NB4 (cell line): ENCODE data around the gene HES1.
A peak's percentile ranks its signal among the peaks of the same experiment; 100 is the strongest.

Experiments
- DNase-seq: peaks from one replicate; pipeline ENCODE4 v3.0.0; 2010; ENCODE audit warnings: low read depth
- H3K4me3 ChIP-seq: one replicate; pipeline ENCODE4 v1.5.1; 2011; ENCODE audit warnings: mild to moderate bottlenecking, low read depth, low read length, moderate library complexity
- CTCF ChIP-seq: IDR thresholded peaks from one replicate; pipeline ENCODE4 v1.5.1; 2012; ENCODE audit warnings: low read depth, low read length
- MAX ChIP-seq: IDR thresholded peaks from 2 replicates; pipeline ENCODE4 v1.6.1; 2011; ENCODE audit warnings: low read depth, low read length
- MYC ChIP-seq: IDR thresholded peaks from 2 replicates; pipeline ENCODE4 v1.6.1; 2011; ENCODE audit warnings: low read depth, low read length
- POLR2A ChIP-seq: IDR thresholded peaks from 2 replicates; pipeline ENCODE4 v1.6.1; 2011; ENCODE audit warnings: mild to moderate bottlenecking; ENCODE audit not compliant: insufficient read length; ENCODE audit errors: extremely low read depth

The HES1 gene

GRCh38 chr3:194114123-194114522 is 21.8 kb upstream of the HES1 start:
- no peak for DNase-seq
- no peak overlapping the region for H3K4me3 ChIP-seq
- TF ChIP-seq POLR2A (no peak), CTCF (no peak), MYC (no peak), MAX (no peak)

DNA sequence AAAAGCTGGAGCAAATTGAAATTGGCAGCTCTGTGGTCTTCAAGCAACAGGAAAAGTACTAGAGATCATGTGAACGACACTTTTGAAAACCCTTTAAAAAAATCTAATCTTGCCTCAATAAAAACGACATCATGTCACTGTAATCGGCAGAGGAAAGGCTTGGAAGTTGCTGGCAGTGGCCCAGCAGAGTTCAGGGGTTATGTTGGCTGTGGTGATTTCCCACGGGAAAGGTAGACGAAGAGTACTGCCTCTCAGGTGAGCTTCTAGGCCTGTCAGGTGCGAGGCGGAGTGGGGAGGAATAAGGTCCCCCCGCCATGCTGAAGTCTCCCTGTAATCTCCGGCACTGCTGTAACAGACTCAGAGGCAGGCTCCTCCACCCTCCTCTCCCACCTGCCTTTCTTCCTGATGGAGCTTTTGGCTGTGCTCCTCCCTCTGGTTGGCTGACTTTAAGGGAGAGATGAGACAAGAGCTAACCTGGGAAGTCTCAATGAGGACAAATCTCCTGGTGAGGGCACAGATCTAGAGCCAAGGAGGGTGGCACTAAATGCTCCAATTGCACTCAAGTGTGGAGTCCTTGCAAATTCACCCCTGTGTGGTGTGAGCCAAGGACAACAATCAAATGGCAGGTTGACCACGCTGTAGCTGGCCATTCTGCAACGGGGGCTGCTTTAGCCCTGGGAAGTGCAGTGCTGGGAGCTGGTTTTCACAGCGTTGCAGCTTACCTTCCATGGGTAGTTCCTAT is 18.7 kb upstream of the HES1 start:
- DNase-seq, result no peak
- TF ChIP-seq POLR2A, result no peak
- H3K4me3 ChIP-seq, result no peak overlapping the region

DNA sequence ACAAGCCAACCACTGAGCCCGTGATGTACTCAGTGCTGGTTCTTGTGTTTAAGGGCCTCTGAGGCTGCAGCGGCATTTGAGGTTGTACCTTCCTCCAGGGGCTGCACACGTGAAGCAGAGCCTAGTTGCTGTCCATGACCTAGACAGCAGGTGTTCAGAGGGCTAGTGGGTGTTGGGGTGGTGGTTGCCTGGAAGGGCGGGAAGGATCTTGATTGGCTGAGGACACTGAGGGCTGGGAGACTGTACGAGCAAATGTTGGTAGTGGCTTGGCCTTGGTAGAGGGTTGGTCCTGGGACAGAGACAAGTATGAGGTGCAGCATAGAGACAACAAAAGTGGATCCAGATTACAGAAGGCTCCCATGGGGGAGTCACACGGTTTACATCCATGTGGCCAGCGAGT is 17.0 kb upstream of the HES1 start:
- TF ChIP-seq MAX (no peak), MYC (no peak), POLR2A (no peak), CTCF (no peak)
- DNase-seq, result no peak
- H3K4me3 ChIP-seq, result no peak overlapping the region

- H3K4me3 ChIP-seq, result no peak overlapping the region
- no peak for DNase-seq
- TF ChIP-seq POLR2A, result no peak
- TF ChIP-seq MYC, result no peak
- TF ChIP-seq MAX, result no peak
- TF ChIP-seq CTCF, result no peak
Measured at GRCh38 chr3:194119831-194120590, 15.9 kb upstream of the HES1 start.

DNA sequence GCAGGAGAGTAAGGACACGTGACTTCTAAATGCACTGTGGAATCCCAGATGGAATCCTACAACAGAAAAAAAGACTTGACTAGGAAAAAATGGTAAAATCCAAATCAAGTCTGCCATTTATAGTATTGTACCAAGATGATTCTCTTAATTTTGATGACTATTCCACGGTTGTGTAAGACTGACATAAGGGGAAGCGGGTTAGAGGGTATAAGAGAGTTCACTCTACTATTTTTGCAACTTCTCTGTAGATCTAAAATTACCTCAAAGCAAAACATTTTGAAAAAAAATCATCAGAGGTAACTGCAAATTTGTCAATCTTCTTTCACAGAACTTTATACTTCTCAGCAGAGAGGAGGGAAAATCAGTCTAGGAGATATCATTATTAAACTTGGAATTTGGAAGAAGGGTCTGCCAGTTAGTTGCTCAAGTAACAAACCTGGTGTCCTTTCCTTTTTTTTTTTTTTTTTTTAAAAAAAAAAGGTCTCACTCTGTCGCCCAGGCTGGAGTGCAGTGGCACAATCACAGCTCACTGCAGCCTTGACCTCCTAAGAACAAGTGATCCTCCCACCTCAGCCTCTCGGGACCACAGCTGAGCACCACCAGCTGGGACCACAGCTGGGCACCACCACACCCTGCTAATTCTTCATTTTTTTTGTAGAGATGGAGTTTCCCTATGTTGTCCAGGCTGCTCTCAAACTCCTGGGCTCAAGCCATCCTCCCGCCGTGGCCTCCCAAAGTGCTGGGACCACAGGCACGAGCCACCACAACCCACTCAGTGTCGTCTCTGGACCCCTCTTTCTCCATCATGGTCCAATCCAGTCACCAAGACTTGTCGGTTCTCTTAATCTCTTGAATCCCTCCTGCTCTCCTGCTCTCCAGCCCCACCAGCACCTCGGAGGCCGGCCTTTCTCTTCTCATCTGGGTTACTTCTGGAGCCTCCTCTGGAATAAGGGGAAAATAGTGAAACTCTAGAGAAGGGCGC is 14.9 kb upstream of the HES1 start:
- no peak for TF ChIP-seq MYC
- TF ChIP-seq POLR2A, result no peak
- no peak for TF ChIP-seq CTCF
- TF ChIP-seq MAX, result no peak
- no peak overlapping the region for H3K4me3 ChIP-seq
- peak; percentile 41 for DNase-seq
